Uterus (tissue), 2 donors: Measurements from ENCODE around the gene MLKL.
"Not testable (repeated sequence)": the region's sequence is repeated elsewhere in the genome, so short reads cannot be mapped to it uniquely, and the experiment has no call there.

Experiments
- POLR2A ChIP-seq, 2 donors: fragments of 450-650 bp; IDR thresholded peaks; one replicate each; pipeline ENCODE4 v1.6.1; 2016; ENCODE audit warnings: antibody characterized with exemption in 2 of 2, mild to moderate bottlenecking in 1 of 2, moderate library complexity in 1 of 2
- TF ChIP-seq, protein P1 (sequence below), 4 experiments: fragments of 200-600 bp in 2 of 4; fragments of 450-650 bp in 2 of 4; sonication (generic) in 2 of 4; IDR thresholded peaks; one replicate each; pipeline ENCODE4 v1.5.1; 2016 to 2019; ENCODE audit warnings: antibody characterized with exemption in 4 of 4, mild to moderate bottlenecking in 2 of 4, moderate library complexity in 1 of 4

DNA sequence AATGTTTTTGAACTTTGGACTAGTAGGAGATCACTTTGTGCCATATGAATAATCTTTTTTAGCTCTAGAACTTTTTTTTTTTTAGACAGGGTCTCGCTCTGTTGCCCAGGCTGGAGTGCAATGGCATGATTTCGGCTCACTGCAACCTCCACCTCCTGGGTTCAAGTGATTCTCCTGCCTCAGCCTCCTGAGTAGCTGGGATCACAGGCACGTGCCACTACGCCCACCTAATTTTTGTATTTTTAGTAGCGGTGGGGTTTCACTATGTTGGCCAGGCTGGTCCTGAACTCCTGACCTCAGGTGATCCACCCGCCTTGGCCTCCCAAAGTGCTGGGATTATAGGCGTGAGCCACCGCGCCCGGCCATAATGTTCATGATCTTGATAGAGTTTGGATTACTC, 31.8 kb downstream of the MLKL start:
- TF ChIP-seq, protein P1, sequence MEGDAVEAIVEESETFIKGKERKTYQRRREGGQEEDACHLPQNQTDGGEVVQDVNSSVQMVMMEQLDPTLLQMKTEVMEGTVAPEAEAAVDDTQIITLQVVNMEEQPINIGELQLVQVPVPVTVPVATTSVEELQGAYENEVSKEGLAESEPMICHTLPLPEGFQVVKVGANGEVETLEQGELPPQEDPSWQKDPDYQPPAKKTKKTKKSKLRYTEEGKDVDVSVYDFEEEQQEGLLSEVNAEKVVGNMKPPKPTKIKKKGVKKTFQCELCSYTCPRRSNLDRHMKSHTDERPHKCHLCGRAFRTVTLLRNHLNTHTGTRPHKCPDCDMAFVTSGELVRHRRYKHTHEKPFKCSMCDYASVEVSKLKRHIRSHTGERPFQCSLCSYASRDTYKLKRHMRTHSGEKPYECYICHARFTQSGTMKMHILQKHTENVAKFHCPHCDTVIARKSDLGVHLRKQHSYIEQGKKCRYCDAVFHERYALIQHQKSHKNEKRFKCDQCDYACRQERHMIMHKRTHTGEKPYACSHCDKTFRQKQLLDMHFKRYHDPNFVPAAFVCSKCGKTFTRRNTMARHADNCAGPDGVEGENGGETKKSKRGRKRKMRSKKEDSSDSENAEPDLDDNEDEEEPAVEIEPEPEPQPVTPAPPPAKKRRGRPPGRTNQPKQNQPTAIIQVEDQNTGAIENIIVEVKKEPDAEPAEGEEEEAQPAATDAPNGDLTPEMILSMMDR (IDR thresholded peaks at IDR 0.05): not testable (repeated sequence)
- TF ChIP-seq POLR2A (IDR thresholded peaks at IDR 0.05): not testable (repeated sequence)
